GM21515 (cell line): ENCODE measurements around the gene PNP.
"Not testable (repeated sequence)": the region's sequence is repeated elsewhere in the genome, so short reads cannot be mapped to it uniquely, and the experiment has no call there.

Source experiments
- ATAC-seq: cut with Tn5 transposase; IDR thresholded peaks from one replicate; pipeline ENCODE4 v1.9.1; 2021; ENCODE audit not compliant: unreplicated experiment

The PNP gene

DNA sequence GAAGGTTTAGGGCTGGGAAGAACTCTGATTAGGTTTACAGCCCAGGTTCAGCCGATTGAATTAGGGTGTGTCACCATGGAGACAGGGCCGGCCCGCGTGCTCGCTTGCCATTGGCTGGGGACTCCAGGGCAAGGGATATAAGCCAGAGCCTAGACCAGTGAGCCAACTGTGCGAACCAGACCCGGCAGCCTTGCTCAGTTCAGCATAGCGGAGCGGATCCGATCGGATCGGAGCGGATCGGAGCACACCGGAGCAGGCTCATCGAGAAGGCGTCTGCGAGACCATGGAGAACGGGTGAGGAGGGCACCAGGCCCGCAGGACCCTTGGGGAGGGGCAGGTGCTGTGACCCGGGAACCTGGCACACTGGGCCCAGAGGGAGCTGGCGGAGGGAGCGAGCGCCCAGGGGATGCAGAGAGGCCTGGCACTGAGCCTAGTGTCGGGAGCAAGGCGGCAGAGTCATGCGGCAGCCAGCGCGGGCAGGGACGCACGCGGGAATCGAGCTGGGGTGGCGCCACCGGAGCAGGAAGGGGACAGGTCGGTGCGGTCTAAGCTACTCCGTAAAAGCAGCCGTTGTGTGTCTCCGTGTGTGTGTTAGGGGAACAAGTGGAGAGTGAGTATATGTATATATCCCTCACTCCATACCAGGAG, at the start of gene PNP:
Gene PNP, plus strand, starts transcription at position 165 of the 648 bp plus-strand sequence. Its CDS starts 119 bp downstream, at position 284.
- peak; percentile 94 for ATAC-seq

DNA sequence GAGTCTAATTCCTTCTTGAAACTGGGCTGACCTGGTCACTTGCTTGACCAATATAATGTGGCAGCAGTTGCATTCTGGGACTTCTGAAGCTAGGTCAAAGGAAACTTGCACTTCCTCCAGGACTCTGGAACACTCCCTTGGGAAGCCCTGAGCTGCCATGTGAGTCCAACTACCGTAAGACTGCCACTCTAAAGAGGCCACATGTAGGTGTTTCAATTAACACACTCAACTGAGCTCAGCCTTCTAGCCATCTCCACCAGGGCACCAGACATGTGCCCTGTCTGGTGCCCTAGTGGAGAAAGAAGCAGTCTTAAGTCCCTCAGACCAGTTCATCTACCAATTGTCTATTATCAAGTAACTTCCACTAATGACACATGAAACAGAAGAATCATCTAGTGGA, 49.8 kb upstream of the PNP start:
- ATAC-seq: no peak

DNA sequence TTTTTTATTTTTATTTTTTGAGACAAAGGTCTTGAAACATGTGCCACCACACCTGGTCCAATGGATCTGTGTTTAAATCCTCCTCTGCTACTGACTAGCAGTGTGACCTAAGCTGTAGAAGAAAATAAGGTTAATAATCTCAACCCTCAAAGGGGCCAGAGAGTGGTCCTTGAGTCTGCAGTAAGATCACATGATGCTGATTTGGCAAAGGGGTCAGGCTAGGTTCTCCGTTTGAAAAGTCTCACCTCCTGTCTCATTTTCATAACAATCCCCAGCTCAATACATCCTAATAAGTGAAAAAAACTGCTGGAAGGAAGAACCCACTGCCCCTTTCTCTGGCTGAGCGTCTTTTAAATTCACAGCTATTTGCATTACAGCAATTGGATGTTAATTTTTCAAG, 47.9 kb upstream of the PNP start:
- ATAC-seq: no peak

DNA sequence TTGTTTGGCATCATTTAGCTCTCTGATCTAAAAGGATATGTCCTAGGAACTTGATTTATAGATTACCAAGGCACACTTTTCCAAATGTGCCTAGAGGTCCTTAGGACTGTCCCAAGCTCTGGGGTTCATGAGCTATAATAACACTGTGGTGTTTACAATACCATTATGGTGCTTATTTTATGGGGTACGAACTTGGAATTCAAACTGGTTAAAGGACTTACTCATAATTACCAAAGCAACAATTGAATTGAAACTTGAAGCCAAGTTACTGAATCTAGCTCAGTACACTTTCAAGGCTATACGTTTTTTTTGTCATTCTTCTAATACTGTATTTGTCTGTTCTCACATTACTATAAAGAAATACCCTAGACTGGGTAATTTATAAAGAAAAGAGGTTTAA, 46.3 kb upstream of the PNP start:
- ATAC-seq: no peak

DNA sequence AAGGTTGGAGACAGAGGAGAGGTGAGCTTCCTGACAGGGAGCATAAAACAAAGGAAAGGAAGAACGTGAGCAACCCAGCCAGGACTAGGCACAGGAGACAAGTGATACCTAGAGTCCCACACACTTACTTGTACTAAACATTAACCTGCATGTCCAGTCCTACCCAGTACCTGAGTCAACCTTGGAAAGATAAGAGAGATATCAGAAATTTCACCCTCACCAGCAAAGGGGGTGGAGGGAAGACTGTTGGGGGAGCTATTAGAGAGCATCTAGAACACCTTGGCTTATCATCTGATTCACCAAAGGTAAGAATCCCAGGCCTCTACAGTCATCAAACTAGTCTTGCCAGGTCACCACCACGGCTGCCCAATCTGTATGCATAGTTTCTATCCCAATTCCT, 44.4 kb upstream of the PNP start:
- no peak for ATAC-seq

DNA sequence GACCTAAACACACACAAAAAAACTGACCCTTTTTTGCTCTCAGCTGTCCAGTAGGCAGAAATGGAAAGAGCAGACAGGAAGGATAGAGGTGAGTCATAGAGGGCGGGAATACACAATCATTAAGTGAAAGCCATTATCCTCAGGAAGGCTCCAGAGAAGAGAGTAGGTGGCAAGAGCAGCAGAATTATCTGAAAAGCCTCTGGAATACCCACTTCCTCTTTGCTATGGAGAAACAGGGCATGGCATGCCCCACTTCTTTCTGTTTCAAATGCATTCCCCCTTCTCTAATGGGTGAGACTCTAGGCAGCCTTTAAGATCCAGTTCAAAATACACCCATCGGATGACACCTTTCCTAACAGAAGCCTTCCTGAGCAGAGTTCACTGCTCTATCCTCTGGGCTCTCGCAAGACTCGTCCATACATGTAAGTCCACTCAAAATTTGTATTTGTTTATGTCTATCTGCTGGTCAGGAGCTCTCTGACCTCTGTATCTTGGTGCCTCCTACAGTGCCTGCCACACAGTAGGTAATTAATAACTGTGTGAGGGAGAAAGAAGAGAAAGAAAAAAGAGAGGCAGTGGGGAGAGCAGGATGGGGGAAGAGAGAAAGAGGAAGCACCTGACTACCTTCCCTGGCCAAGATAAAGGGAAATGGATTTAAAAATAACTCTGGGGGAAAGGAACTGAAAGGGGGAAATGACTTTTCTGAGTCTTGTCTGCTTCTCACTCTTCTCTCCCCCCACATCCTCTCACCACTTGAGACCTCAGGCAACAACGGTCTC, 41.8 kb upstream of the PNP start:
- ATAC-seq: peak; percentile 70

DNA sequence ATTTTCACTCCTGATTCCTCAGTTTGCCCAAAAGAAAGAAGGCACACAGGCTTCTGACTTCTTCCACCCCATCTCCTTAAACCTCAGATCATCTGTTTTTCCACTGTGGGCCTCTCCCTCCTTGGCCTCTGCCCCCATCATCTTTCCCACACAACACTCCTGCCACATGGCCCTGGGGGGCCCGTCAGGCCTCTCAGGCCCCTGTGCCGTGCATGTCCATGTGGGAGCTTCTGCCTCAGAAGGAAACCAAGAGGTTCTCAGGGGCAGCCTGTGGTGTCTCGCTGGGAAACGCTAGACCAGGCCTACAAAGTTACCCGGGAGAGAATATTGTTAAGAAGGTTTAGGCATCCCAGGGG, 41.2 kb upstream of the PNP start:
- ATAC-seq: peak; percentile 36

DNA sequence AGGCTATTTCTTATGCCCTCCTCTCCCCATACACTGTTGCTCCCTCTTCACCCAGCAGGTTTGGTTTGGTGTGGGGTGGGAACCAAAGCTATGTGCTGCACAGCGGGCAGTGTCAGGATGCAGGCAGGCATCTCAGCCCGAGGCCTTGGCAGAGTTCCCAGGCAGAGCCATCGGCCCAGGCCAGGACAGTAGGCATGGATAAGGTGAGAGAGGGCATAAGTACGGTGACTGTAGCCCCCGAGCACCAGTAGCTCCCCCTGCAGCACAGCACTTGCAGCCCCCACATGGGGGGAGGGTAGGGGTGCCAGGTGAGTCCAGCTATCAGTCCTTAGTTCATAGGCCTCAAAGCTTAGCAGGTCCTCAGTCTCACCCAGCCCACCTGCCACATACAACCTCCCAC, 40.4 kb upstream of the PNP start:
- no peak for ATAC-seq

DNA sequence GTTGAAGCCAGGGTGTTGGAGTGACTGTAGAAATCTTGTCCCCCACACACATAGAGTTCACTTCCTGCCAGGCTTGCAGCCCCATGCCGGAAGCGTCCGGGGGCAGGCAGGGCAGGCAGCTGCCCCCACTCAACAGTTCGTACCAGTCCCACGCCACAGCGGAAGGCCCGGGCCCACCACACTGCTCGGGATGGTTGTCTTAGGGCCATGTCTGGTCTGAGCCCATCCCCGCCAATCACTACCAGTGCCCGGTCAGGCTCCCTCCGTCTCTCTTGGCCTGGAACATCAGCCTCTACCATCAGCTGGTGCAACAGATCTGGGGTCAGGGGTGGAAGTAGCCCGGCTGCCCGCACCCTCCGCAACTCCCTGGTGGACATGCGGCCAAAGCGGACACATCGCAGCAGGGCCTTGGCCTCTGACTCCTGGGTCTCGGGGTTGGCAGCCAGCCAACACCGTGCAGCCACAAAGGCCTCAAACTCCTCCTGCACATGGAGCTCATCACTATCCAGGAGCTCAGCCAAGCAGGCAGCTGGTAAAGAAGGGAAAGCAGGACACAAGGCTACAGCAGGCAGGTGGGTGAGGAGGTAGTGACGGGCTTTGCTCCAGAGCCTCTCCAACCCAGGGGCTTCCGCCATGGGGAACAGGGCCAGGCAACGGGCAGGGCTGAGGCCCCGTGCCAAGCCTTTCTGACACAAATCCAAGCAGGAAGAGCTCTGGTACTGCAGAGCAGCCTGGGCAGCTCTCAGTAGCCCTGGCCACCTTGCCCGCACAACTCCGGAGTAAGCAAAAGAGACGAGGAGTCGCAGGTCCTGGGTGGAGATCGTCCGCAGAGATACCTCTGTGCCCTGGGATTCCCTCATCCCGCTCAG, 39.2 kb upstream of the PNP start:
- no peak for ATAC-seq

DNA sequence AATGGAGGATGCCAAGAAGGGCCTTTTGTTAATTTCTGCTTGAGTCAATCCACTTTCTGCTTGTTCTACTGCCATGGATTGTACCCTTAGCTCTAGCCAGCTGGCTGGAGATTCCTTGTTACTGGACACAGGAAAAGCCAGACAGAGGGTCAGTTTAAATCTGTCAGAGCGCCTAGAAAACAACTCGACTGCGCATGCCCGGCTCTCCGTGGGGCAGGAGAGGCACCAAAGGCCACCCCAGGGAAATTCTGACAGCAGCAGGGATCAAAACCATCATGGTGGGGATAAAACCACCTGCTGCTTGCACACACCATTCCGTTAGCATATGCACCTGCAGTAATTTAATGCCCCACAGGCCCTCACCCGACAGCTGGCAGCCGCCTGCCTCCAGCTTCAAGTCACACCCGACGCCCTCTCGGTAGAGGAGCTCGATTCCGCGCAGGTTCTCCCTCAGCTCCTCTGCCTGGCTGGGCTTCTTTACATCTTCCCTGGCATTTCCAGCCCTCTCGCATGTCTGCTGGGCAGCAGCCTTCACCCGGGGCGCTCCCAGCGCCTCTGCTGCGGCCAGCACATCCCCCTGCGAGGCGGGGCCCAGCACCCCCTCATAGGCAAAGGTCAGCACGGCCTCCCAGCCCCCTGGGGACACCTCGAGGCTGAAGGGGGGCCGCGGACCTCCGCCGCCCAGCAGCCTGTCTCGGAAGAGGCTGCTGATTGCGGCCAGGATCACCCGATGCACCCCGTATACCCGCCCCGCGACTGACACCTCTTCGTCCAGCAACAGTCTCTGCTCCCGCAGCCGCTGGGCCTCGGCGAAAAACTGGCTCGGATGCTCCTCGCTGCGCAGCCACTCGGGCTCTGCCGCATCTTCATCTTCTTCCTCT, 34.3 kb upstream of the PNP start:
- ATAC-seq: no peak

DNA sequence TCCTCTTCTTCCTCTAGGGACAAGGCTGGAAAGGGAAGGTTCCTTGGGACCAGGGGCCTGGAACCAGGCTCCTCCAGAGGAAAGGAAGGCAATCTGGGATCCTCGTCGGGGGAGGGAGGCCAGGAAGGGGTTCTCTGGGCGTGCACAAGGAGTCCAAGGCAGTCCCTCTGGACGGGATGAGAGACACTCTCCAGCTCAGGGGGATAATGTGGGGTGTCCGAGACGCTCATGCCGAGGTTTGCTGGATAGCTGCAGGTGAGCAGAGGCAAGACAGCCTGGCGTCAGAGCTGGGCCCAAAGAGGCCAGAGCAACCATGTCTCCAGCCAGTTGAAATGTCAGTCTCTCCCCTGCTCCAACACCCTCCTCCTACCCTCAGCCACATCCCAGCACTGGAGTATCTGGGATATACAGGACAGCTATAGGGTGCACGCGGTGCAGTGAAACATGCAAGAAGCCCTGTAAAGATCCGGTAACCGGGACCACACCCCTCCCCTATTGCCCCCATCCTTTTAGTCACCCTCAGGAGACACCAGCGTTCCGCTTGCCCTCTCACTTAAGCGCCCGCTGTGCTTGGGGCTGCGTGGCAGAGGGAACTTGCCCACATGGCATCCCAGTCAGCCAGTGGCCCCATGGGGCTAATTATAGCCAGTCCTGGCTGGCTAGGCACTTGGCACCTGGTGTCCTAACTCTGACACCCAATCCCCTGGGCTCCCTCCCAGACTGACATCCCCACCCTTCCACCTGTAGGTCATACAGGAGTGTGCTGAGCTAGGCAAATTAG, 33.4 kb upstream of the PNP start, which contains the start of gene KLHL33:
Gene KLHL33, minus strand, starts transcription at position 585 of the 781 bp plus-strand sequence. Its CDS starts 355 bp downstream, at position 230.
- no peak for ATAC-seq

DNA sequence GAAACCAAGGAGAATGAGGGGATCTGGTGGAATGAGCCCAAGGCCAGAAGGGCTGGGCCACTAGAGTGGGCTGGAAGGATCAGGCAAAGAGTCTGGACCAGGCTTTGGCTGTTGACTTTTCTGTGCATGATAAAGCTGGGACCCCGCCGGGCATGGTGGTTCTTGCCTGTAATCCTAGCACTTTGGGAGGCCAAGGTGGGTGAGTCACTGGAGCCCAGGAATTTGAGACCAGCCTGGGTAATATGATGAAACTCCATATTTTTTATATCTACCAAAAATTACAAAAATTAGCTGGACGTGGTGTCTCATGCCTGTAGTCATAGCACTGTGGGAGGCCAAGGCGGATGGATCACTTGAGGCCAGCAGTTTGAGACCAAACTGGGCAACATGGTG, 32.8 kb upstream of the PNP start:
- no peak for ATAC-seq

DNA sequence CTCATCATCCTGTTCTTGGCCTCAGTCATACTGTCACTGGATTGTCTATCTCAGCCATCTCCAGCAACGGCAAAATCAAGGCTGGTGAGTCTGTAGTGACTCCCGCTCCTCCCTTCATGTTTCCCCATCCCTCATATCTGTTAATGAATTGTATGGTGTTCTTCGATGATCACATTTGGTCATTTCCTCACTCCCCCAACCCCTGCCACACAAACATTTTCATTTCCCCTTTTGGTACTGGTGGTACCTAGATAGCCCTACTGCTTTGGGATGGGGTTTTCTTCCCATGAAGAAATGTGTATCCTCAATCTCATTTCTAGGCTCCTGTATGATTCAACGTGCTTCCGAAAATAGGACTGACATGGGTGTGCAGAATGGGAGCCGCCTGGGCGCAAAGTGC, 30.5 kb upstream of the PNP start:
- no peak for ATAC-seq

DNA sequence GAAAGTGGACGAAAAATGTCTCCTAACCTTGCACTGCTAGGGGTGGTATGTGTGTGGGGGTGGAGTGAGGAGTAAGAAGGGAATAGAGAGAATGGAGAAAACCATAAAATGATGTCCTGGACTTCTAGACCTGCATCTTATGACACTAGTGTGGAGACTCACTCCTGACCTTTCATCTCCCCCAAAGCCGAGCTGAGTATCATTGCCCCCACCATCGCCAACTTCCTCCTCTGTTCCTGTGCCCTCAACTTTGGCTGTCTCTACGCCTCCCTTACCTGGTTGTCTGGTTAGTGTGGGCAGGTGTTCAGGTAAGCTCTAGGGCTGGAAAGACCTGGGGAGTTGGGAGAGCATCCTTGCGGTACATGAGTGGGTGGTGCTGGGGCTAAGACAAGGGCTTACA, 28.7 kb upstream of the PNP start:
- no peak for ATAC-seq

DNA sequence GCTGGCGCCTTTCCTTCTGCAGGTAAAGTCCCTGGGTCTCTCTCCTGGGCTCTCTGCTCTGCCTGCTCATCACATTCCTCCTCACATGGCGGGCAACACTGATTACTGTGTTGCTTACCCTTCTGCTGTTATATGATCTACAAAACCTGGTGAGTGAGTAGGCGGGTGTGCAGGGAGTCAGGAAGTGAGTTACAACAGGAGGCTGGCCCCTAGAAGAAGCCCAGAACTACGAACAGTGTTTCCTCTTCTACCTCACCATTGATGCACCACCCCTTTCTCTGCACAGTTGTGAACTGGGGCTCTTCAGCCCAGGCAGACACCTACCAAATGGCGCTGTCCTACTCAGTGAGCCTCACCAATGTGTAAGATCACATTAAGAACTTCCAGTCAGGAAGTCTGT, 28.3 kb upstream of the PNP start:
- ATAC-seq: no peak

DNA sequence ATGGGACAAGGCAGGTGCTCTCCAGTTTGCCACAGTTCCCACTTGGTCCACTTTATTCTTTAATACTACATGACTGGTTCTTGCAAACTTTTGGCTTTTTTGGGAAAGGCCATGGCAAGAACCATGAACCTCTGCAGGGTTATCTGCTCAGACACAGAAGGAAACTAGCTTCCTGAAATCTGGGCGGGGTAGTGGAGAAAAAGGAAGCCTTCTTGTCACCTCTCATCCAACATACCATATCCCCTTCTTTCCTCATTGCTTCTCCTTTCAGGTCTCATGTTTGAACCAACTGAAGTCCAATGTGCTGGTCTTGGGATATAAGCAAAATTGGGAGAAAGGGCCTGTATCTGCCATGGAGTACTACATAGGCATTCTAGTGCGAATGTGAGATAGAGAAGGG, 27.7 kb upstream of the PNP start:
- no peak for ATAC-seq

DNA sequence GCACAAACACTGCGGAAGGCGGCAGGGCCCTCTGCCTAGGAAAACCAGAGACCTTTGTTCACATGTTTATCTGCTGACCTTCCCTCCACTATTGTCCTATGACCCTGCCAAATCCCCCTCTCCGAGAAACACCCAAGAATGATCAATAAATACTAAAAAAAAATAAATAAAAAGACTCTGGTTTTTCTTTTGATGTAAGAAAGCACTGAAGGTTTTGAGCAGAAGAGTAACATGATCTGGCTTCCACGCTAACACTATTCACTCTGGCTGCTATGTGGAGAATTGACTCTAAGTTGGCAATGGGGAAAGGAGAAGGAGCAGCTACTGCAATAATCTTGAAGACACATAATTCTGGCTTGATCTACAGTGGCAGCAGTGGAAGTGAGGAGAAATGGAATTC, 25.6 kb upstream of the PNP start:
- not testable (repeated sequence) for ATAC-seq

DNA sequence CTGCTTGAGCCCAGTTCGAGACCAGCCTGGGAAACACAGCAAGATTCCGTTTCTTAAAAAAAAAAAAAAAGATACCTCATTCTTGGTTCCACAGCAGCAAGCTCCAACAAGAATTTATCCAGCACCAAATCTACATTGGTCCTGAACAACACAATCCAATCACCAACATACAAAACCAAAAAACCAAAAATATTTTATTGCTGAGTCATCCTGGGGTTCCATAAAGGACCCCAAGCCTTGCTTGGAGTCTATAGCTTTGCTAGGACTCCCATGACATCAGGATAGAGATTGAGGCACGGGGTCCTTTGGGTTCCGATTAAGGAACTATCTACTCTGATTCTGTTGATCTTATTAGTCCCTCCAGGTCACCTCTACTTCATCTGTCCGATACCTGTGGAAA, 22.3 kb upstream of the PNP start:
- ATAC-seq: no peak

DNA sequence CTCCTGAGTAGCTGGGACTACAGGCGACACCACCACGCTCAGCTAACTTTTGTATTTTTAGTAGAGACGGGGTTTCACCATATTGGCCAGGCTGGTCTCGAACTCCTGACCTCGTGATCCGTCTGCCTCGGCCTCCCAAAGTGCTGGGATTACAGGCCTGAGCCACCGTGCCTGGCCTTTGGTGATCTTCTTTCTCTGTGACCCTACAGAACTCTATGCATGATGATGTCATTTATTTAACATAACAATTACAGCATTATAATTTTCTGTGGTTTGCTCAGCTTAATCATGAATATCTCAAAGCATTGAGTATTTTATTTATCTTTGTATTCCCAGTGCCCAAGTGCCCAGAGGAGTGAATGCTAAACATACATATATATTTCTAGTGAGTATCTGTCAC, 16.4 kb upstream of the PNP start:
- ATAC-seq: not testable (repeated sequence)
